Skin epidermis (tissue), 12 donors: ENCODE data around the gene LDLRAP1.
A peak's percentile ranks its signal among the peaks of the same experiment; 100 is the strongest.

Experiments
- H3K27ac ChIP-seq, 21 experiments: fragments of 200-600 bp; sonication (generic) in 11 of 21; one replicate each; pipeline ENCODE4 v1.5.0; 2020; ENCODE audit warnings: mild to moderate bottlenecking in 3 of 21, inconsistent platforms in 2 of 21, moderate library complexity in 2 of 21
- H3K4me3 ChIP-seq, 7 experiments: fragments of 200-600 bp; sonication (generic) in 2 of 7; one replicate each; pipeline ENCODE4 v1.5.0; 2020; ENCODE audit warnings: inconsistent platforms in 2 of 7, mild to moderate bottlenecking in 2 of 7, moderate library complexity in 1 of 7

LDLRAP1 gene

GRCh38 chr1:25540750-25541342 is 2.6 kb upstream of the LDLRAP1 start:
- no peak overlapping the region for H3K27ac ChIP-seq
- H3K4me3 ChIP-seq, result no peak overlapping the region

- H3K4me3 ChIP-seq, result no peak overlapping the region
- H3K27ac ChIP-seq, result no peak overlapping the region
Observed at GRCh38 chr1:25541425-25541824, 2.0 kb upstream of the LDLRAP1 start.

GRCh38 chr1:25541889-25542658 is 1.3 kb upstream of the LDLRAP1 start:
- H3K4me3 ChIP-seq, result no peak overlapping the region
- H3K27ac ChIP-seq, result no peak overlapping the region

- Histone ChIP-seq H3K27ac (peak overlapping the region in 8 of 21 experiments; percentile 79 to 92 (median 87)), H3K4me3 (peak overlapping the region; percentile 69 to 98 (median 78))
Observed at GRCh38 chr1:25543005-25543424, 391 bp upstream of the LDLRAP1 start.

- H3K4me3 ChIP-seq, result peak overlapping the region; percentile 69 to 98 (median 78)
- H3K27ac ChIP-seq, result peak overlapping the region; percentile 59 to 92 (median 83)
Observed at GRCh38 chr1:25544243-25544764, 898 bp downstream of the LDLRAP1 start.

GRCh38 chr1:25544819-25545218 is 1.4 kb downstream of the LDLRAP1 start:
- H3K27ac ChIP-seq, result peak overlapping the region in 9 of 21 experiments; percentile 70 to 92 (median 86)
- H3K4me3 ChIP-seq, result peak overlapping the region; percentile 69 to 98 (median 78)

GRCh38 chr1:25545767-25546166 is 2.4 kb downstream of the LDLRAP1 start:
- Histone ChIP-seq H3K4me3 (no peak overlapping the region), H3K27ac (peak overlapping the region in 1 of 21 experiments; percentile 30)

- Histone ChIP-seq H3K27ac (peak overlapping the region in 2 of 21 experiments; percentile 16 to 30), H3K4me3 (no peak overlapping the region)
Observed at GRCh38 chr1:25546193-25546592, 2.8 kb downstream of the LDLRAP1 start.

GRCh38 chr1:25548601-25549000 is 5.2 kb downstream of the LDLRAP1 start:
- H3K4me3 ChIP-seq, result no peak overlapping the region

GRCh38 chr1:25549273-25550154 is 6.1 kb downstream of the LDLRAP1 start:
- H3K27ac ChIP-seq, result peak overlapping the region in 15 of 21 experiments; percentile 5 to 84 (median 45)
- peak overlapping the region in 1 of 7 experiments; percentile 5 for H3K4me3 ChIP-seq

More at GRCh38 chr1:25548601-25549000, 5.2 kb downstream of the LDLRAP1 start:
- peak overlapping the region in 6 of 21 experiments; percentile 44 to 84 (median 64) for H3K27ac ChIP-seq

GRCh38 chr1:25550155-25550506 is 6.7 kb downstream of the LDLRAP1 start:
- Histone ChIP-seq H3K4me3 (no peak overlapping the region), H3K27ac (peak overlapping the region in 12 of 21 experiments; percentile 21 to 84 (median 44))

GRCh38 chr1:25550683-25551310 is 7.4 kb downstream of the LDLRAP1 start:
- Histone ChIP-seq H3K27ac (peak overlapping the region in 4 of 21 experiments; percentile 25 to 84 (median 61)), H3K4me3 (no peak overlapping the region)

GRCh38 chr1:25553749-25554429 is 10.5 kb downstream of the LDLRAP1 start:
- Histone ChIP-seq H3K4me3 (no peak overlapping the region), H3K27ac (peak overlapping the region in 1 of 21 experiments; percentile 15)

GRCh38 chr1:25554430-25554780 is 11.0 kb downstream of the LDLRAP1 start:
- H3K27ac ChIP-seq, result no peak overlapping the region
- no peak overlapping the region for H3K4me3 ChIP-seq

- no peak overlapping the region for H3K4me3 ChIP-seq
- peak overlapping the region in 1 of 21 experiments; percentile 58 for H3K27ac ChIP-seq
Observed at GRCh38 chr1:25554886-25555752, 11.7 kb downstream of the LDLRAP1 start.

GRCh38 chr1:25555753-25556092 is 12.3 kb downstream of the LDLRAP1 start:
- peak overlapping the region in 4 of 21 experiments; percentile 2 to 62 (median 32) for H3K27ac ChIP-seq
- no peak overlapping the region for H3K4me3 ChIP-seq

- Histone ChIP-seq H3K4me3 (no peak overlapping the region), H3K27ac (peak overlapping the region in 8 of 21 experiments; percentile 2 to 70 (median 48))
Observed at GRCh38 chr1:25556132-25556670, 12.8 kb downstream of the LDLRAP1 start.
